Stimulated activated CD8-positive, alpha-beta memory T cell treated with anti-CD3 and anti-CD28 coated beads, Interleukin-7, amount 100 ng/mL, for 1 hour (primary cell): Measurements from ENCODE around the gene DNAJB6.
A peak's percentile ranks its signal among the peaks of the same experiment; 100 is the strongest.

Source experiments
- DNase-seq, 2 donors: peaks; one replicate each; pipeline ENCODE4 v3.0.0-alpha.2; 2020; ENCODE audit warnings: low read depth in 2 of 2

Gene DNAJB6

GRCh38 chr7:157336383-157337315 is at the start of gene DNAJB6:
TSS of gene DNAJB6 (plus strand) at chr7:157337004. CDS start at chr7:157358573, 21,569 bp downstream.
- DNase-seq = peak; percentile 91 to 92

DNA sequence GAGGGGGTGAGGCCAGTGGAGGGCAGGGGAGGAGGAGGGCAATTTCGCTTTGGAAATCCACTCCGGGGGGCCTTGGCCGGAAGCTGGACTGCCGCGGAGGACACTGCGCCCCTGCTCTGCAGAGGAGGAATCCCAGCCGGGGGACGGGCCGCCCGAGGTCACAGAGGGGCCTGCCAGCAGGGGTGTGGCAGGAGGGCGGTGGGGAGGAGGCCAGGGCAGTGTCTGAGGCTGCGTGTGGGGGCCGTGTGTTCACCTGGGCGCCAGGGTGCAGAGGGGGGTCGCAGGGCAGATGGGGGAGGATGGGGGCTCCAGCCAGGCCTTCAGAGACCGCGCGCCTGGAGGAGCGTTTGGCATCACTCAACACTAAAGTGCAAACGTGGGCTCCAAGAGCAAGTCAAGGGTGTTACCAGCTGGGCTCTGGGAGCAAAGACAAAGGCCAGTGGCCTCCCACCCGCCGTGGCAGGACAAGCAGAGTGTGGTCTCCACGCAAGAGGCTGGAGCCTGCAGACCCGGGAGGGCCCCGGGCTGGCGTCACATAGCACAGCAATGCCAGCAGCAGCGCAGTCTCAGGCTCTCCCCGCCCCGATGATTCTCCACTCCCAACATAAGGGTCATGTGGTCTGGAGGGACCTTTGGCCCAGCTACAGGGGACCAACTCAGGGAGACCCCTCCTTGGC is 45.3 kb upstream of the DNAJB6 start:
- no peak for DNase-seq

DNA sequence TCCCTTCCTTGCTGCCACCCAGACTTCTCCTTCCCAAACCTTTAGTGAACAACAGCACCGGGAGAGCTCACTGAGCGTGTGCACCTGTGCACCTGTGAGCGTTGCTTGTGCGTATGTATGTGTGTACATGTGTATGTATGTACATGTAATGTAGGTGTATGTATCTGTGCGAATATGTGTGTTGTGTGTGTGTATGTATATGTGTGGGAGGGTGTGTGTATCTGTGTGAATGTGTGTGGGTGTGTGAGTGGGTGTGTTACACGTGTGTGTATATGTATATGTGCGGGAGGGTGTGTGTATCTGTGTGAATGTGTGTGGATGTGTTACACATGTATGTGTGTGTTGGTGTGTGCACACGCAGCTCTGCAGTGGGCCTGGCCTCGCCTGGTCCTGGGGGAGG is 44.5 kb upstream of the DNAJB6 start:
- no peak for DNase-seq

DNA sequence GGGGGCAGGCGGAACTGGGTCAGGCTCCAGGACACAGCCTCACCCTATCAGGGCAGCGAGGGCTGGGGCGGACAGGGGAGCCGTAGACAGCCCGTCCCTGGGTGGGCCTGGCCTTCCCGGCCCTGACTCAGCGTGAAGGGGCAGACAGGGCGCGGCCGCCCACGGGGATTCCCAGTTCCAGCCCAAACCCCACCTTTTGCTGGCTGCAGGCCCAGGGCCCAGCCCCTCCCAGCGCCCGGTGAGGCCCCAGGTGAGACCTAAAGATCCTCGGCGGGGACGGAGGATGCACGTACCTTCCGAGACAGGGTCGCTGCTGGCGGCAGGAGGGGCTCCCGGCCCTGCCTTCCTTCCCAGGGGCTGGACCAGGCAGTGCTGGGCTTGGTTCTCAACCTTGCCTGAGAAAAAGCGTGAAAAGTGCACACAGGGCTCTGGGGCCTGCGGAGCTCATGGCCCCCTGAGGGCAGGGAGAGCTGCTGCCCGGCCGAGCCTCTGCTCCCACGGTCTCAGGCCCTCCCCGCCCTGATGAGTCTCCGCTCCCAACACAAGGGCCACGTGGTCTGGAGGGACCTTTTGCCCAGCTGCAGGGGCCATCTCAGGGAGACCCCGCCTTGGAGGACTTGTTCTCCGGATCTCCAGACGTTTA is 43.9 kb upstream of the DNAJB6 start:
- no peak for DNase-seq

DNA sequence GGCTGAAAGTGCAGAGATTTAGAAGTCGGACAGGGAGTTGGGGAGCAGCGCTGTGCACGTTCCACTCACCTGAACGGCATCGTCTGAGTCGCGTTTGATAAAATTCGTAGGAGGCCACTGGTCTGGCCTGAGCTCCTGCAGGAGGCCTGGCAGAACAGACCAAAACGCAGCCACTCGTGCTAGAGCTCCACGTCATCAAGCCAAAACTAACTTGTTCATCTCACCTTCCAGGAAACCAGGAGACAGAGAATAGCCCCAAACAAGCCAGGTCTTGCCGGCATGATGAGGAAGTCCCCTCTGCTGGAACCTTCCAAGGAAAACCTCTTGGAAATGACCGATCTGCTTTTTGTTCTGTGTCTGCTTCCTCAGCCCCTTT is 43.4 kb upstream of the DNAJB6 start:
- DNase-seq = no peak

- no peak for DNase-seq
Measured at GRCh38 chr7:157294773-157295172, 42.0 kb upstream of the DNAJB6 start.

DNA sequence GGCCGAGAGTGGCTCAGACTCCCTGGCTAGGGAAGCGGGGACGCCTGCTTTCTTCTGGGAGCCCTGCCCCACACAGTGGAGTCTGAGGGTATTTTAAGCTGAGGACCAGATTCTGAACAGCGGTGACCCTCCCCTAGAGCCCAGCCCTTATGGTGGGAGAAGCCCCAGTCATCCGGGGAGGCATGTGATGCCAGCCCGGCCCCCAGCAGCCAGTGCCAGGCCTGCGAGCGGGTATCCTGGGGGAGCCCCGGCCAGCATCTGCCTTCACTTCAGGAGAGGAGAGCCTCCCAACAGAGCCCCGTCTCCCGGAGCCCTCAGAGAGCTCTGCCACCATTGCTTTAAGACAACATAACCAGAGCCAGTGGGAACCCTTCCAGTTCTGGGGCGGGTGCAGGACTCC is 41.5 kb upstream of the DNAJB6 start:
- DNase-seq = no peak

GRCh38 chr7:157297185-157297584 is 39.6 kb upstream of the DNAJB6 start:
- DNase-seq = no peak

GRCh38 chr7:157299317-157299612 is 37.5 kb upstream of the DNAJB6 start:
- DNase-seq = no peak

- DNase-seq = no peak
Measured at GRCh38 chr7:157299613-157300368, 37.0 kb upstream of the DNAJB6 start.

GRCh38 chr7:157300369-157300825 is 36.4 kb upstream of the DNAJB6 start:
- DNase-seq = no peak

DNA sequence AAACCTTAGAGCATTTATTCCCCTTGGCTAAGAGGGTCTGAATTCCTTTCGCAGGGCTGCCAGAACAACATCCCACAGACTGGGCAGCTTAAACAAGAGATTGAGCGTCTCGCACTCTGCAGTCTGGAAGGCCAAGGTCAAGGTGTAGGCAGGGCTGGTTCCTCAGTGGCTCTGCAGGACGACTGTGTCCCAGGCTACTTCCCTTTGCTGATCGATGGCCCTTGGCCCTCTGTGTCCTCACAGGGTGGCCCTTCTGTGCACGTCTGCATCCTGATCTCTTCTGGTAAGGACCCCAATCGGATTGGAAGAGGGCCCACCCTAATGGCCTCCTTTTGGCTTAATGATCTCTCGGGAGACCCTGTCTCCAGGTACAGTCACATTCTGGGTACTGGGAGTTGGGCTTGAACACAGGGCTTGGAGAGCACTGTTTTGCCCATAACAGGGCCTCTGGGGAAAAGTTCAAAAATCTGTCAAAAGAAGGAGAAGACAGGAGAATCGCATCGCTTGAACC is 35.1 kb upstream of the DNAJB6 start:
- DNase-seq = no peak

DNA sequence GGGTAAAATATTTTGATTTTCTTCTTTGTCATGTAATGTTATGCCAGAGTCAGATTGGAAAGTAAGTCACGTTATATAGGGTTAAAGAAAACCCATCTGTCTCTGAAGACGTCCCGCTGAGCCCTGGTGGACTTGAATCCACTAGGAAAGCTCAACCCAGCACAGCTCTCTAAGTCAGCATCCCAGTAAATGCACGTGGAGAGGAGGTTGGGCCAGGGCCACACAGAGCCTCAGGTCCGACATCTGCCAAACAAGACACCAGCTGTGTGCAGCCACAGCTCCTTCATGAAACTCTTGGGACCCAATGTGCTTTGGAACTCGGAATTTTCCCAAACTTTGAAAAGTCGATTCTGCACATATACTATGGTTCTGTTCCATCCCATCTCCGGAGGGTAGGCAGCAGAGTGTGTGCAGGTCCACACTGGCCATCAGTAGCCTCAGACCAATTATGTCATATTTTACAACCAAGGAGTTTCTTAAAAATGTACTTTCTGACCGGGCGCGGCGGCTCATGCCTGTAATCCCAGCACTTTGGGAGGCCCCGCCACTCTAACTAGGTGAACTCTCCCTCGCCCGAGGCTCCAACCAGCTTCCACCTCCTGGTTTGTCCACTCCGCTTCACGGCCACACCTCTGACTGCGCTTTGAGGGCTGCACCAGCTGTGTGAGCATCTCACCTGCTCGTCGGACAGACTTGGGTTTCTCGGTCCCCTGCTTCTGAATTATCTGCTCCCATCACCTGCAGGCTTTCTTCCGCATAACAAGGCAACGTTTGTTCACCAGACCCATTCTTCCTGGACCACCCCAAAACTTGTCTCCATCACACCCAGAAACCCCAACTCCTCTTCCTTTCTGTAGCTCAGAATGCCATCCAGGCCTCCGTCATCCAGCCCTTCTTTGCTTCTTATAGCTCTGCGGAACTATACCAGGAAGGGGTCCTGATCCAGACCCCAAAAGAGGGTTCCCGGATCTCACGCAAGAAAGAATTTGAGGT is 29.7 kb upstream of the DNAJB6 start:
- no peak for DNase-seq

GRCh38 chr7:157309988-157310668 is 26.7 kb upstream of the DNAJB6 start:
- no peak for DNase-seq

- no peak for DNase-seq
Measured at GRCh38 chr7:157310676-157311185, 26.1 kb upstream of the DNAJB6 start.

- no peak for DNase-seq
Measured at GRCh38 chr7:157312941-157313340, 23.9 kb upstream of the DNAJB6 start.

DNA sequence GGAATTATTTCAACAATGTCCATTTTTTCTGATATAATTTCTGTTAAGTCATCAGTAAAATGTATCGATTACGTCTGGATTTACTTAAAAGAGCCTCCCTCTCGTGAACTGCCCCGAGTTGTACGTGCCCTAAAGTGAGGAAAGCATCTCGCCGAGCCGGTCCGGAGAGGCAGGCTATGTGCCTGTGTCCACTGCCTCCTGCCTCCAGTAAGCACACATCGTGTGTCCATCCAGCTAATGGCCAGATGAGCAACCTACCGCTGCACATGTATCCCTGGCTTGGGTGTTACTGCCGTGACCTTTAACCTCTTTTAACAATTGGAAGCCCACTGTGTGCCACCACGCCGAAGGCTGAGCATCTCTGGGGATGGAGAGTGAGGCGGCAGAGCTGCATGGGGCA is 23.2 kb upstream of the DNAJB6 start:
- DNase-seq = no peak

GRCh38 chr7:157318015-157318706 is 18.6 kb upstream of the DNAJB6 start:
- no peak for DNase-seq

GRCh38 chr7:157320608-157320980 is 16.2 kb upstream of the DNAJB6 start:
- DNase-seq = no peak
